AG20443 (cell line): ENCODE data around the gene IYD.
A peak's percentile ranks its signal among the peaks of the same experiment; 100 is the strongest.

Source experiments
- DNase-seq: peaks from one replicate; pipeline ENCODE4 v3.0.0; 2012; ENCODE audit warnings: low spot score, mixed read lengths

The IYD gene

GRCh38 chr6:150368762-150369161 is at the start of gene IYD:
TSS of gene IYD (plus strand) at chr6:150369012. CDS start at chr6:150369032, 20 bp downstream.
- no peak for DNase-seq

- no peak for DNase-seq
These were observed 48.9 kb upstream of the IYD start for GRCh38 chr6:150319924-150320323.

- no peak for DNase-seq
These were observed 48.4 kb upstream of the IYD start for GRCh38 chr6:150320442-150320841.

- no peak for DNase-seq
These were observed 46.3 kb upstream of the IYD start for GRCh38 chr6:150322466-150322871.

- DNase-seq, result no peak
These were observed 45.6 kb upstream of the IYD start for GRCh38 chr6:150323205-150323604.

- no peak for DNase-seq
These were observed 44.8 kb upstream of the IYD start for GRCh38 chr6:150324044-150324443.

- no peak for DNase-seq
These were observed 43.6 kb upstream of the IYD start for GRCh38 chr6:150325066-150325772.

GRCh38 chr6:150327117-150327774 is 41.6 kb upstream of the IYD start:
- no peak for DNase-seq

- no peak for DNase-seq
These were observed 39.9 kb upstream of the IYD start for GRCh38 chr6:150328744-150329405.

GRCh38 chr6:150331344-150331743 is 37.5 kb upstream of the IYD start:
- no peak for DNase-seq

- no peak for DNase-seq
These were observed 35.8 kb upstream of the IYD start for GRCh38 chr6:150332939-150333584.

GRCh38 chr6:150333585-150333941 is 35.2 kb upstream of the IYD start:
- DNase-seq, result no peak

- peak; percentile 76 for DNase-seq
These were observed 33.7 kb upstream of the IYD start for GRCh38 chr6:150334790-150335783.

- peak; percentile 56 for DNase-seq
These were observed 32.5 kb upstream of the IYD start for GRCh38 chr6:150336299-150336698.

GRCh38 chr6:150336708-150337107 is 32.1 kb upstream of the IYD start:
- no peak for DNase-seq

GRCh38 chr6:150342126-150342525 is 26.7 kb upstream of the IYD start:
- no peak for DNase-seq

- no peak for DNase-seq
These were observed 25.4 kb upstream of the IYD start for GRCh38 chr6:150343434-150343833.

- DNase-seq, result no peak
These were observed 23.0 kb upstream of the IYD start for GRCh38 chr6:150345781-150346180.

- DNase-seq, result no peak
These were observed 22.5 kb upstream of the IYD start for GRCh38 chr6:150346346-150346745.

- no peak for DNase-seq
These were observed 21.0 kb upstream of the IYD start for GRCh38 chr6:150347845-150348244.

GRCh38 chr6:150349546-150349945 is 19.3 kb upstream of the IYD start:
- DNase-seq, result no peak
